Psoas muscle (tissue), 8 donors: ENCODE results near the gene GOLGA5. TPM values are rescaled to one million over a fixed set of nuclear protein-coding genes. Genes with fewer than 3 reads are reported as not detected.

ENCODE experiments used
- ATAC-seq, 4 donors: fragments of 200-7000 bp; cut with Tn5 transposase; one replicate each; pipeline ENCODE4 v1.9.1; 2020; ENCODE audit warnings: moderate library complexity in 3 of 4, mild to moderate bottlenecking in 2 of 4
- DNase-seq, 2 donors: peaks; one replicate each; pipeline ENCODE4 v3.0.0-alpha.2; 2020
- H3K27ac ChIP-seq: fragments of 200-600 bp; one replicate; pipeline ENCODE4 v1.8.0; 2022
- H3K27me3 ChIP-seq, 3 donors: fragments of 200-600 bp in 1 of 3; one replicate each; pipeline versions ENCODE4 v1.6.1 to v1.8.0; 2013 to 2022; ENCODE audit warnings: low read length in 2 of 3, mild to moderate bottlenecking in 2 of 3, moderate library complexity in 1 of 3; ENCODE audit not compliant: insufficient read depth in 3 of 3
- H3K36me3 ChIP-seq, 2 donors: fragments of 200-600 bp in 1 of 2; one replicate each; pipeline versions ENCODE4 v1.6.1 to v1.8.0; 2013 to 2022; ENCODE audit warnings: low read depth in 1 of 2, mild to moderate bottlenecking in 1 of 2, moderate library complexity in 1 of 2; ENCODE audit not compliant: insufficient read depth in 1 of 2
- H3K4me1 ChIP-seq: fragments of 200-600 bp; one replicate; pipeline ENCODE4 v1.8.0; 2022
- H3K4me3 ChIP-seq: fragments of 200-600 bp; one replicate; pipeline ENCODE4 v1.8.0; 2022; ENCODE audit warnings: mild to moderate bottlenecking
- H3K9me3 ChIP-seq: fragments of 200-600 bp; one replicate; pipeline ENCODE4 v1.8.0; 2022
- WGBS, 3 donors: extraction: QIAGEN DNeasy Blood & Tissue Kit; methylation state at CpG; one replicate each; pipeline versions ENCODE4 v1.1.6 to v1.1.7; 2013; 5-methylcytosine and 5-hydroxymethylcytosine counted together
- intact Hi-C, 2 donors: fragments of 100-400 bp; cut with DNase I; formaldehyde crosslinking; loops; one replicate each; pipeline versions ENCODE4 v1.11.0 to v1.14.2; 2022
- polyA plus RNA-seq, 3 donors: library from polyadenylated mRNA; stranded (reverse); fragments of 200-250 nt; gene quantifications; one replicate each; pipeline ENCODE4 v1.2.3, GENCODE V29; 2013
- total RNA-seq, 4 donors: library from RNA; stranded (reverse); fragmentation: NEBNext Ultra II Directional in 2 of 4; extraction: Animal tissue kit (Norgen Biotek cat#: 25700) in 2 of 4; gene quantifications; one replicate each; pipeline versions ENCODE4 v1.2.1 to v1.2.4, GENCODE V29; 2021 to 2023
- TF ChIP-seq, protein P1 (sequence below): fragments of 200-600 bp; IDR thresholded peaks from one replicate; pipeline ENCODE4 v1.8.0; 2022; ENCODE audit warnings: antibody characterized with exemption
- donor health status: healthy with polysubstance abuse.
- donor health status: DM: no; HTN: no; CAD: no; lungs with moderate emphysema.
- donor health status: Bipolar disorder and iron deficiency.
- donor health status: healthy.
- donor health status: DM: yes; HTN: yes; CAD: no.
- donor health status: DM: no; HTN: no; CAD: no.
- donor health status: DM: no; HTN: no; CAD: no.
- donor health status: DM: yes; HTN: yes; CAD: no.

Gene GOLGA5
- total and polyA plus RNA-seq, 7 donors, result 19.8 to 59.1 (median 23.5) TPM

DNA sequence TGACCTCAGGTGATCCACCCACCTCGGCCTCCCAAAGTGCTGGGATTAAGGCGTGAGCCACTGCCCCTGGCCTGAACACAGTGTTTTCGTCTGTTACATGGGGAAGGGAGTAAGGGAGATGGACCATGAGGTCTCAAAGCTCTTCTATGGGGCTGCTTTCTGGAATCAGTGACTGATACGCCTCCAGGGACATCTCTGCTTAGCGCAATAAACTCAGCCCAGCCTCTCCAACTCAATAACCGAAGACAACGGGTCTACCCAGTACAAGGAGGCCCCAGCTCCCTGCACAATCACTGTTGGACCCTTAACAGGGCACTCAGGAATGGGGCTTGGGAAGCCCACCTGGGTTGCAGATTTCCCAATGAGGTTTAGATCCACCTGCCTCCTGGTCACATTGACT, 86.2 kb downstream of the GOLGA5 start:
- peaks cover 3% of the 10 kb centered on the region for H3K9me3 ChIP-seq
- DNase-seq, result no peak
- no peak overlapping the region for H3K4me3 ChIP-seq
- H3K36me3 ChIP-seq, result no peaks in the 10 kb centered on the region
- H3K27me3 ChIP-seq, result peaks cover 0 to 44% (median 9%) of the 10 kb centered on the region in 3 donors
- no peak overlapping the region for H3K27ac ChIP-seq
- intact Hi-C loops, result no loop called here
- WGBS, 3 donors, result 62 to 68% (median 64%) methylated on average over 7 of the region's 7 CpGs
- TF ChIP-seq, protein P1, sequence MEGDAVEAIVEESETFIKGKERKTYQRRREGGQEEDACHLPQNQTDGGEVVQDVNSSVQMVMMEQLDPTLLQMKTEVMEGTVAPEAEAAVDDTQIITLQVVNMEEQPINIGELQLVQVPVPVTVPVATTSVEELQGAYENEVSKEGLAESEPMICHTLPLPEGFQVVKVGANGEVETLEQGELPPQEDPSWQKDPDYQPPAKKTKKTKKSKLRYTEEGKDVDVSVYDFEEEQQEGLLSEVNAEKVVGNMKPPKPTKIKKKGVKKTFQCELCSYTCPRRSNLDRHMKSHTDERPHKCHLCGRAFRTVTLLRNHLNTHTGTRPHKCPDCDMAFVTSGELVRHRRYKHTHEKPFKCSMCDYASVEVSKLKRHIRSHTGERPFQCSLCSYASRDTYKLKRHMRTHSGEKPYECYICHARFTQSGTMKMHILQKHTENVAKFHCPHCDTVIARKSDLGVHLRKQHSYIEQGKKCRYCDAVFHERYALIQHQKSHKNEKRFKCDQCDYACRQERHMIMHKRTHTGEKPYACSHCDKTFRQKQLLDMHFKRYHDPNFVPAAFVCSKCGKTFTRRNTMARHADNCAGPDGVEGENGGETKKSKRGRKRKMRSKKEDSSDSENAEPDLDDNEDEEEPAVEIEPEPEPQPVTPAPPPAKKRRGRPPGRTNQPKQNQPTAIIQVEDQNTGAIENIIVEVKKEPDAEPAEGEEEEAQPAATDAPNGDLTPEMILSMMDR, result no peak
- ATAC-seq, result no peak
- H3K4me1 ChIP-seq, result no peaks in the 10 kb centered on the region

DNA sequence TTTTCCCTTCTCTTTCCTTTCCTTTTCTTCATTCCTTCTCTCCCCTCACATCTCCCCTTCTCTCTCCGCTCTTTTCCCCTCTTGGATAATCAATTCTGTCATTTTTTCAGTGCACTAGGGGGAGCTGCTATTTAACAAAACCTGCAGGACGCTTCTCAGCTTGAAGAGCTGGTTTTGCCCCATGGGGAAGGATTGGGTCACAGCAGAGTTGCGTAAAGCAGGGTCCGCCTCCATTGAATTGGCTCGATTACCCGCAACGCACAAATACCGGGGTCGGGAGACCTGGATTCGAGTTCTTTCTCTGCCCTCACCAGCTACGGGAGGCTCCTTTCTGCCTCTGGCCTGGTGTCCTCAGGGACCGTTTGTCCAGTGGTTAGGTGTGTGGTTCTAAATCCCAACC, 86.7 kb downstream of the GOLGA5 start:
- TF ChIP-seq, protein P1, result no peak
- ATAC-seq, result peak in 1 of 4 donors; percentile 50
- no peak overlapping the region for H3K27ac ChIP-seq
- H3K4me3 ChIP-seq, result no peak overlapping the region
- DNase-seq, result peak in 1 of 2 donors; percentile 62
- H3K4me1 ChIP-seq, result no peaks in the 10 kb centered on the region
- H3K36me3 ChIP-seq, result no peaks in the 10 kb centered on the region
- WGBS, 3 donors, result 27 to 31% (median 29%) methylated on average over 12 of the region's 12 CpGs
- intact Hi-C loops, result no loop called here
- peaks cover 0 to 42% (median 9%) of the 10 kb centered on the region in 3 donors for H3K27me3 ChIP-seq
- H3K9me3 ChIP-seq, result peaks cover 3% of the 10 kb centered on the region

DNA sequence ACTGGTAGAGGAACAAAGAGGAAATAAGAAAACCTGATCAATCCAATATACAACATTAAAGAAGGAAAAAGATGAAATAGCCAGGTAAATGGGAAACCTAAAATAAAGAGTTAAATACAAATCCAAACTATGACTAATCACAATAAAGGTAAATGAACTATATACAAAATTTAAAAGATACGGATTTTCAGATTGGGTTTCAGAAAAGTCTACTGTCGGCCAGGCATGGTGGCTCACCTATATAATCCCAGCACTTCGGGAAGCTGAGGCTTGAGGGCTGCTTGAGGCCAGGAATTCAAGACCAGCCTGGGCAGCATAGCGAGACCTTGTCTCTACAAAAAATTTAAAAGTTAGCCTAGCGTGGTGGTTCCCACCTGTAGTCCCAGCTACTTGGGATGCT, 89.0 kb downstream of the GOLGA5 start:
- 88 to 91% (median 89%) methylated on average over 5 of the region's 5 CpGs for WGBS, 3 donors
- H3K27me3 ChIP-seq, result peaks cover 0 to 40% (median 9%) of the 10 kb centered on the region in 3 donors
- H3K4me3 ChIP-seq, result no peak overlapping the region
- no peak for DNase-seq
- no peaks in the 10 kb centered on the region for H3K36me3 ChIP-seq
- intact Hi-C loops, result no loop called here
- H3K4me1 ChIP-seq, result no peaks in the 10 kb centered on the region
- H3K27ac ChIP-seq, result no peak overlapping the region
- peaks cover 3% of the 10 kb centered on the region for H3K9me3 ChIP-seq
- no peak for ATAC-seq
- TF ChIP-seq, protein P1, result no peak

DNA sequence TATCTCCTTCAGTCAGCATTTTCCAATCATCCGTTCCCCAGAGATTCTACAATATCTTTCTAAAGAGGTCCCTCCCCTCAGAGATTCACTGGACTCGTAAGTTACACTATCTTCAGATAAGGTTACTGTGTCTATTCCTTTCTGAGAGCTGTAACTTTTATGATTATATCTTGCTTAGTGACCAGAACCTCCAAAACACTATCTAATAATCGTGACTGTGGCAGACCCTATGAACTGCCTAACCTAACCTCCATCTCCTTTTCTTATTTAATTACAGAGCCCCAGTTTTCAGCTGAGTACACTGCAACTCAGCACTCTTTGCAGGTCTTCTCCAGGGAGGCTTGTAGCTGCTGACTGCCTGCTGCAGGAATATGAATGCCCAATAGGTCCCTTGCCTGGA, 90.3 kb downstream of the GOLGA5 start:
- no peaks in the 10 kb centered on the region for H3K4me1 ChIP-seq
- H3K36me3 ChIP-seq, result no peaks in the 10 kb centered on the region
- DNase-seq (no peak), ATAC-seq (no peak)
- H3K27ac ChIP-seq, result no peak overlapping the region
- peaks cover 0 to 29% (median 8%) of the 10 kb centered on the region in 3 donors for H3K27me3 ChIP-seq
- intact Hi-C loops, result no loop called here
- no peak overlapping the region for H3K4me3 ChIP-seq
- WGBS, 3 donors, result 59 to 65% (median 62%) methylated on average over 3 of the region's 3 CpGs
- H3K9me3 ChIP-seq, result peaks cover 3% of the 10 kb centered on the region
- TF ChIP-seq, protein P1, result no peak
